ENCODE measurements around the gene MAP7.

- TF ChIP-seq POLR2AphosphoS5 (IDR thresholded peaks at IDR 0.05; ENCODE audit: low read depth, low read length) (no peak), POLR2A (IDR thresholded peaks at IDR 0.05; ENCODE audit: low read depth, low read length) (no peak), TAF1 (IDR thresholded peaks at IDR 0.05; ENCODE audit: low read depth, low read length) (no peak), SPI1 (IDR thresholded peaks at IDR 0.05; ENCODE audit: low read depth, low read length) (no peak), POU2F2 (IDR thresholded peaks at IDR 0.05; ENCODE audit: low read depth, low read length) (no peak), PAX5 (IDR thresholded peaks at IDR 0.05; ENCODE audit: insufficient read depth, low read length, severe bottlenecking) (no peak)
Observed at GRCh38 chr6:136522636-136523035, 27.6 kb downstream of the MAP7 start.

Data from GM12891 (cell line).